IMR-90 (cell line): ENCODE data around the gene PRSS23. TPM values are rescaled to one million over a fixed set of nuclear protein-coding genes. Genes with fewer than 3 reads are reported as not detected.
A peak's percentile ranks its signal among the peaks of the same experiment; 100 is the strongest.

ENCODE experiments used
- ATAC-seq: fragments of 200-7000 bp; cut with Tn5 transposase; 2 replicates; pipeline ENCODE4 v1.9.1; 2020; ENCODE audit warnings: low read depth, mild to moderate bottlenecking, moderate library complexity
- BruUV-seq: library from RNA; stranded (reverse); fragments of 400-500 nt; replicated peaks from 2 replicates; lab custom pipeline; 2021; lab: Mats Ljungman, UMichigan
- CTCF ChIA-PET: fragments of 300-600 bp; formaldehyde crosslinking; extraction: SDS; loops from one replicate; lab custom pipeline; 2021; ENCODE audit warnings: antibody characterized with exemption; lab: Yijun Ruan, JAX
- POLR2A ChIA-PET: fragments of 300-600 bp; sonication (Branson Sonifier 250); formaldehyde crosslinking; loops from one replicate; lab custom pipeline; 2022; ENCODE audit warnings: antibody characterized with exemption; ENCODE audit not compliant: unreplicated experiment; lab: Charles Lee
- DNase-seq: peaks from one replicate; pipeline ENCODE4 v3.0.0; 2013
- H2AFZ ChIP-seq: replicated peaks from 2 replicates; pipeline ENCODE3; 2013; ENCODE audit warnings: low read length, mild to moderate bottlenecking; ENCODE audit not compliant: poor library complexity
- H2AK5ac ChIP-seq: 2 replicates; pipeline ENCODE4 v1.6.1; 2013; ENCODE audit warnings: low read depth, low read length, inconsistent platforms
- H2AK9ac ChIP-seq: replicated peaks from 2 replicates; pipeline ENCODE3; 2013; ENCODE audit warnings: mild to moderate bottlenecking, low read depth, low read length, moderate library complexity; ENCODE audit not compliant: poor library complexity
- H2BK120ac ChIP-seq: 2 replicates; pipeline ENCODE4 v1.6.1; 2013; ENCODE audit warnings: low read depth, low read length, inconsistent platforms
- H2BK15ac ChIP-seq: 3 replicates; pipeline ENCODE4 v1.6.1; 2013; ENCODE audit warnings: low read depth, low read length, inconsistent platforms
- H2BK20ac ChIP-seq: 2 replicates; pipeline ENCODE4 v1.6.1; 2013; ENCODE audit warnings: low read depth, mild to moderate bottlenecking, inconsistent platforms, low read length, moderate library complexity
- H2BK5ac ChIP-seq: 2 replicates; pipeline ENCODE4 v1.6.1; 2013; ENCODE audit warnings: mild to moderate bottlenecking, low read depth, low read length, inconsistent platforms; ENCODE audit not compliant: poor library complexity, severe bottlenecking
- H3K14ac ChIP-seq: replicated peaks from 2 replicates; pipeline ENCODE4 v1.6.1; 2013; ENCODE audit warnings: low read depth, low read length, inconsistent platforms
- H3K18ac ChIP-seq: 2 replicates; pipeline ENCODE4 v1.6.1; 2013; ENCODE audit warnings: low read depth, low read length, control low read depth
- H3K23ac ChIP-seq: 2 replicates; pipeline ENCODE4 v1.6.1; 2013; ENCODE audit warnings: low read depth, low read length, inconsistent platforms
- H3K27ac ChIP-seq: 2 replicates; pipeline ENCODE4 v1.5.1; 2013; ENCODE audit warnings: mild to moderate bottlenecking, control low read depth, low read length; ENCODE audit not compliant: insufficient read depth
- H3K27me3 ChIP-seq: 2 replicates; pipeline ENCODE4 v1.6.1; 2013; ENCODE audit warnings: low read length; ENCODE audit not compliant: control insufficient read depth, insufficient read depth
- H3K36me3 ChIP-seq: 2 replicates; pipeline ENCODE4 v1.6.1; 2013; ENCODE audit warnings: low read length, mixed read lengths; ENCODE audit not compliant: control insufficient read depth, insufficient read depth
- H3K4ac ChIP-seq: 2 replicates; pipeline ENCODE4 v1.6.1; 2013; ENCODE audit warnings: low read depth, low read length, inconsistent platforms
- H3K4me1 ChIP-seq: 2 replicates; pipeline ENCODE4 v1.6.1; 2013; ENCODE audit warnings: low read length, mixed read lengths; ENCODE audit not compliant: control insufficient read depth, insufficient read depth
- H3K4me2 ChIP-seq: 2 replicates; pipeline ENCODE4 v1.6.1; 2013; ENCODE audit warnings: low read depth, mild to moderate bottlenecking, control low read depth, low read length, moderate library complexity
- H3K4me3 ChIP-seq: 2 replicates; pipeline ENCODE4 v1.5.1; 2013; ENCODE audit warnings: low read depth, mild to moderate bottlenecking, control low read depth, low read length, moderate library complexity; ENCODE audit not compliant: insufficient read depth
- H3K56ac ChIP-seq: 2 replicates; pipeline ENCODE4 v1.6.1; 2013; ENCODE audit warnings: low read length, inconsistent platforms; ENCODE audit not compliant: insufficient read depth; ENCODE audit errors: extremely low read depth
- H3K79me1 ChIP-seq, 2 experiments: 2 replicates each; pipeline ENCODE4 v1.6.1; 2013; ENCODE audit warnings: low read length in 2 of 2, inconsistent platforms in 1 of 2, low read depth in 1 of 2
- H3K9ac ChIP-seq: 2 replicates; pipeline ENCODE4 v1.6.1; 2013; ENCODE audit warnings: low read depth, low read length, control low read depth
- H3K9me1 ChIP-seq: 2 replicates; pipeline ENCODE4 v1.6.1; 2013; ENCODE audit warnings: low read length, inconsistent platforms; ENCODE audit not compliant: insufficient read depth
- H3K9me3 ChIP-seq: 2 replicates; pipeline ENCODE4 v1.6.1; 2013; ENCODE audit warnings: low read length; ENCODE audit not compliant: control insufficient read depth, insufficient read depth
- H4K20me1 ChIP-seq: 2 replicates; pipeline ENCODE4 v1.6.1; 2013; ENCODE audit warnings: low read length, inconsistent platforms; ENCODE audit not compliant: insufficient read depth
- H4K5ac ChIP-seq: 2 replicates; pipeline ENCODE4 v1.6.1; 2013; ENCODE audit warnings: mild to moderate bottlenecking, low read depth, low read length, control low read depth
- H4K8ac ChIP-seq, 2 experiments: 2 replicates each; pipeline ENCODE4 v1.6.1; 2013; ENCODE audit warnings: low read depth in 2 of 2, low read length in 2 of 2, control low read depth in 1 of 2, inconsistent platforms in 1 of 2
- H4K91ac ChIP-seq: 2 replicates; pipeline ENCODE4 v1.6.1; 2013; ENCODE audit warnings: low read depth, low read length, inconsistent platforms; ENCODE audit not compliant: insufficient read depth
- BHLHE40 ChIP-seq: fragments of 150-350 bp; IDR thresholded peaks from 2 replicates; pipeline ENCODE4 v1.6.1; 2016; ENCODE audit warnings: mild to moderate bottlenecking, low read depth, low read length
- CEBPB ChIP-seq: IDR thresholded peaks from 2 replicates; pipeline ENCODE4 v1.6.1; 2012; ENCODE audit warnings: low read depth, low read length, improper control_type of control experiment
- CHD1 ChIP-seq: IDR thresholded peaks from 2 replicates; pipeline ENCODE4 v1.6.1; 2012; ENCODE audit warnings: low read depth, low read length, improper control_type of control experiment
- CTCF ChIP-seq: conservative IDR thresholded peaks from 2 replicates; pipeline ENCODE4 v1.5.1; 2012; ENCODE audit warnings: mild to moderate bottlenecking, low read depth, low read length, improper control_type of control experiment
- FOS ChIP-seq: fragments of 150-350 bp; IDR thresholded peaks from 2 replicates; pipeline ENCODE4 v1.6.1; 2016; ENCODE audit warnings: low read depth, low read length
- MAFK ChIP-seq: IDR thresholded peaks from 2 replicates; pipeline ENCODE4 v1.6.1; 2012; ENCODE audit warnings: low read depth, low read length, improper control_type of control experiment
- MAZ ChIP-seq: IDR thresholded peaks from 2 replicates; pipeline ENCODE4 v1.6.1; 2012; ENCODE audit warnings: low read depth, mild to moderate bottlenecking, low read length, improper control_type of control experiment, moderate library complexity, borderline replicate concordance
- MXI1 ChIP-seq: IDR thresholded peaks from 2 replicates; pipeline ENCODE4 v1.6.1; 2012; ENCODE audit warnings: low read depth, mild to moderate bottlenecking, low read length, moderate library complexity, borderline replicate concordance
- NFE2L2 ChIP-seq: fragments of 150-350 bp; IDR thresholded peaks from 2 replicates; pipeline ENCODE4 v1.6.1; 2016; ENCODE audit warnings: low read depth, mild to moderate bottlenecking, low read length
- POLR2A ChIP-seq: IDR thresholded peaks from 2 replicates; pipeline ENCODE4 v1.6.1; 2012; ENCODE audit warnings: mild to moderate bottlenecking, low read depth, low read length
- RAD21 ChIP-seq: IDR thresholded peaks from 2 replicates; pipeline ENCODE4 v1.6.1; 2012; ENCODE audit warnings: low read length, improper control_type of control experiment
- RCOR1 ChIP-seq: IDR thresholded peaks from 2 replicates; pipeline ENCODE4 v1.6.1; 2012; ENCODE audit warnings: mild to moderate bottlenecking, low read length, improper control_type of control experiment; ENCODE audit not compliant: insufficient replicate concordance
- RFX5 ChIP-seq: IDR thresholded peaks from 2 replicates; pipeline ENCODE4 v1.8.0; 2012; ENCODE audit warnings: low read depth, mild to moderate bottlenecking, low read length, moderate library complexity
- SMC3 ChIP-seq: fragments of 150-350 bp; IDR thresholded peaks from 2 replicates; pipeline ENCODE4 v1.6.1; 2016; ENCODE audit warnings: low read depth, mild to moderate bottlenecking, antibody characterized with exemption, low read length, moderate library complexity
- USF2 ChIP-seq: fragments of 150-350 bp; IDR thresholded peaks from 2 replicates; pipeline ENCODE4 v1.6.1; 2017; ENCODE audit warnings: mild to moderate bottlenecking, antibody characterized with exemption, low read length, low read depth
- WGBS, 2 experiments: methylation state at CpG; one replicate each; pipeline versions ENCODE4 v1.1.5 to v1.1.7; 2013; ENCODE audit warnings: missing lambda C conversion rate in 2 of 2; ENCODE audit not compliant: insufficient read length in 1 of 2; ENCODE audit errors: extremely low coverage in 2 of 2; 5-methylcytosine and 5-hydroxymethylcytosine counted together
- dilution Hi-C: fragments of 300-500 bp; cut with HindIII; formaldehyde crosslinking; loops from one replicate; pipeline ENCODE4 v1.14.3; 2018; ENCODE audit warnings: low sequenced_read_pairs; ENCODE audit not compliant: unreplicated experiment
- in situ Hi-C: fragments of 300-500 bp; cut with MboI; formaldehyde crosslinking; loops from 3 replicates; pipeline ENCODE4 v1.14.3; 2019; ENCODE audit warnings: low sequenced_read_pairs, inconsistent platforms, mixed read lengths
- intact Hi-C: fragments of 100-400 bp; cut with micrococcal nuclease; formaldehyde crosslinking; loops from 2 replicates; pipeline ENCODE4 v1.10.0; 2022
- polyA plus RNA-seq, 3 experiments: library from polyadenylated mRNA; depleted of rRNA; stranded (reverse); fragments of >200 nt; gene quantifications; 2 replicates each; pipeline ENCODE4 v1.2.3, GENCODE V29; 2012; ENCODE audit warnings: low replicate concordance in 1 of 3
- total RNA-seq: library from RNA; depleted of rRNA; stranded (reverse); fragments of >200 nt; gene quantifications from 2 replicates; pipeline ENCODE4 v1.2.3, GENCODE V29; 2012
- TF ChIP-seq, protein P1 (sequence below): fragments of 150-350 bp; IDR thresholded peaks from 2 replicates; pipeline ENCODE4 v1.6.1; 2016; ENCODE audit warnings: low read depth, mild to moderate bottlenecking, low read length, moderate library complexity, borderline replicate concordance

PRSS23 gene
- total and polyA plus RNA-seq, 2 of the 4 experiments (the other 2 are of a cell fraction) = 100 to 199 TPM

GRCh38 chr11:86800960-86801272 is 574 bp downstream of the PRSS23 start:
- Histone ChIP-seq H3K14ac (peak overlapping the region; percentile 81), H3K79me1 (peaks cover 25 to 46% of the 10 kb centered on the region in 2 experiments), H3K27ac (peak overlapping the region; percentile 12; the same call in 1 of the 2 replicates), H4K20me1 (no peaks in the 10 kb centered on the region), H2AK5ac (peak overlapping the region; percentile 40; the same call in 1 of the 2 replicates), H4K5ac (no peak overlapping the region), H2BK5ac (peak overlapping the region; percentile 57), H3K4me3 (peak overlapping the region; percentile 82), H3K36me3 (no peaks in the 10 kb centered on the region), H3K4me2 (peak overlapping the region; percentile 92), H2AK9ac (peak overlapping the region; percentile 92), H2AFZ (peak overlapping the region; percentile 71), H3K9me1 (0 out of 2 replicates have a peak, but pooled peaks cover 8% of the 10 kb centered on the region), H3K4me1 (peaks cover 22% of the 10 kb centered on the region), H4K91ac (peak overlapping the region; percentile 63; the same call in 1 of the 2 replicates), H3K9ac (peak overlapping the region; percentile 62), H2BK15ac (no peak overlapping the region; the same call in 2 of the 3 replicates), H3K4ac (peak overlapping the region; percentile 35; the same call in 1 of the 2 replicates), H2BK20ac (no peak overlapping the region), H3K18ac (peak overlapping the region; percentile 12; the same call in 1 of the 2 replicates), H4K8ac (peak overlapping the region in 1 of 2 experiments; percentile 53; a peak in 1 of 4 replicates), H2BK120ac (peak overlapping the region; percentile 51), H3K27me3 (no peaks in the 10 kb centered on the region), H3K56ac (peak overlapping the region; percentile 5; the same call in 1 of the 2 replicates), H3K9me3 (no peaks in the 10 kb centered on the region), H3K23ac (peak overlapping the region; percentile 80)
- intact Hi-C loops (loop anchor here (2.0 to 5.0 kb wide), 3 partner anchors 58 to 194 kb away; no protein-coding TSS in a partner anchor), in situ Hi-C loops (loop anchor here (5.0 kb wide), 1 partner anchor 129 kb away; the partner anchor contains the start of gene ME3), dilution Hi-C loops (no loop called here)
- WGBS, 2 experiments = no CpG with 5 or more reads among the region's 9 CpGs
- TF ChIP-seq, protein P1, sequence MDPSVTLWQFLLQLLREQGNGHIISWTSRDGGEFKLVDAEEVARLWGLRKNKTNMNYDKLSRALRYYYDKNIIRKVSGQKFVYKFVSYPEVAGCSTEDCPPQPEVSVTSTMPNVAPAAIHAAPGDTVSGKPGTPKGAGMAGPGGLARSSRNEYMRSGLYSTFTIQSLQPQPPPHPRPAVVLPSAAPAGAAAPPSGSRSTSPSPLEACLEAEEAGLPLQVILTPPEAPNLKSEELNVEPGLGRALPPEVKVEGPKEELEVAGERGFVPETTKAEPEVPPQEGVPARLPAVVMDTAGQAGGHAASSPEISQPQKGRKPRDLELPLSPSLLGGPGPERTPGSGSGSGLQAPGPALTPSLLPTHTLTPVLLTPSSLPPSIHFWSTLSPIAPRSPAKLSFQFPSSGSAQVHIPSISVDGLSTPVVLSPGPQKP = no peak
- TF ChIP-seq BHLHE40 (no peak), MAFK (no peak), CHD1 (no peak), MAZ (no peak), NFE2L2 (no peak), FOS (no peak), CTCF (no peak), MXI1 (no peak), CEBPB (no peak), RAD21 (no peak), POLR2A (no peak), RFX5 (no peak), RCOR1 (no peak), USF2 (no peak), SMC3 (no peak)
- DNase-seq (no peak), ATAC-seq (no peak; the same call in 1 of the 2 replicates)
- TSS peak; percentile 49 for BruUV-seq
- ChIA-PET CTCF (interaction anchor here (0.5 to 0.9 kb wide), 3 partner anchors 17 to 138 kb away, joined by 3 read pairs; no protein-coding TSS in a partner anchor), POLR2A (no interaction called here)
